Measurements from ENCODE around the gene SLC1A6. TPM values are rescaled to one million over a fixed set of nuclear protein-coding genes. Genes with fewer than 3 reads are reported as not detected.

Gene SLC1A6
- total and polyA plus RNA-seq, 2 of the 4 experiments (the other 2 are of a cell fraction), result not detected

DNA sequence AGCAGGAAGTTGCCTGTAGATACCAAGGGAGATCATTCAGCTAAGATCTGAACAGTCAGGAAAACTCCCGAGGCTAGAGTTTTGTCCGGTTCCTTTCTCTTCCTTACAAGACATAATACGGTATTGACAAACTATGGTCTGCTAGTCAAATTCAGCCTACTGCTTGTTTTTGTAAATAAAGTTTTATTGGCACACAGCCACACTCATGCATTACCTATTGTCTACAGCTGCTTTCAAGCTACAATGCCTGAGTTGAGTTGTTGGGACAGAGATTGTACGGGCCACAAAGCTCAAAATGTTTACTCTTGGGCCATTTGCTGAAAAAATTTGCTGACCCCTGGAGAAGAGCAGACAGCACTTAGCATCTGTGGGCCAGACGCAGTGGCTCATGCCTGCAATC, 2.5 kb downstream of the SLC1A6 start:
- Histone ChIP-seq H3K23ac (ENCODE audit: low read depth, low read length) (no peak overlapping the region), H3K14ac (replicated peaks; ENCODE audit: low read depth, low read length) (no peak overlapping the region), H4K20me1 (ENCODE audit: insufficient read depth, low read length) (no peaks in the 10 kb centered on the region), H2AFZ (replicated peaks; ENCODE audit: low read length, poor library complexity) (no peak overlapping the region), H3K4ac (ENCODE audit: low read depth, low read length) (no peak overlapping the region), H3K27me3 (ENCODE audit: control insufficient read depth, insufficient read depth, low read length) (no peaks in the 10 kb centered on the region; the same call in 1 of the 2 replicates), H3K79me1 (ENCODE audit: low read depth in 1 of 2, low read length in 2 of 2) (no peaks in the 10 kb centered on the region), H2AK5ac (ENCODE audit: low read depth, low read length) (no peak overlapping the region), H3K56ac (ENCODE audit: extremely low read depth, insufficient read depth, low read length) (no peak overlapping the region), H2BK120ac (ENCODE audit: low read depth, low read length) (no peak overlapping the region), H2BK20ac (ENCODE audit: low read depth, low read length) (no peak overlapping the region), H3K9ac (ENCODE audit: low read depth, low read length) (no peak overlapping the region), H2BK15ac (ENCODE audit: low read depth, low read length) (no peak overlapping the region), H3K18ac (ENCODE audit: low read depth, low read length) (no peak overlapping the region), H4K8ac (ENCODE audit: low read depth in 2 of 2, low read length in 2 of 2) (no peak overlapping the region), H2BK5ac (ENCODE audit: low read depth, low read length, poor library complexity, severe bottlenecking) (no peak overlapping the region), H3K27ac (ENCODE audit: insufficient read depth, low read length) (no peak overlapping the region), H3K36me3 (ENCODE audit: control insufficient read depth, insufficient read depth, low read length) (no peaks in the 10 kb centered on the region), H4K91ac (ENCODE audit: insufficient read depth, low read depth, low read length) (no peak overlapping the region), H3K4me2 (ENCODE audit: low read depth, low read length) (no peak overlapping the region), H3K4me1 (ENCODE audit: control insufficient read depth, insufficient read depth, low read length) (no peaks in the 10 kb centered on the region), H3K4me3 (ENCODE audit: insufficient read depth, low read depth, low read length) (no peak overlapping the region), H3K9me3 (ENCODE audit: control insufficient read depth, insufficient read depth, low read length) (peaks cover 5% of the 10 kb centered on the region; the same call in 1 of the 2 replicates), H2AK9ac (replicated peaks; ENCODE audit: low read depth, low read length, poor library complexity) (no peak overlapping the region), H4K5ac (ENCODE audit: low read depth, low read length) (no peak overlapping the region), H3K9me1 (ENCODE audit: insufficient read depth, low read length) (no peaks in the 10 kb centered on the region)
- ATAC-seq (ENCODE audit: low read depth), result no peak
- CTCF ChIA-PET, result no interaction called here
- no peak for DNase-seq
- BruUV-seq (replicated peaks), result no TSS peak
- dilution Hi-C loops (cut with HindIII; ENCODE audit: low sequenced_read_pairs, unreplicated experiment), result no loop called here
- WGBS, 2 experiments (ENCODE audit: extremely low coverage in 2 of 2, insufficient read length in 1 of 2), result 75% methylated on average over 2 of the region's 5 CpGs; no CpG with 5 or more reads in 1 of the 2 experiments
- intact Hi-C loops (cut with micrococcal nuclease), result no loop called here
- in situ Hi-C loops (cut with MboI; ENCODE audit: low sequenced_read_pairs), result no loop called here
- TF ChIP-seq CHD1 (IDR thresholded peaks at IDR 0.05; ENCODE audit: low read depth, low read length) (no peak), MAFK (IDR thresholded peaks at IDR 0.05; ENCODE audit: low read depth, low read length) (no peak), SMC3 (IDR thresholded peaks at IDR 0.05; ENCODE audit: low read depth, low read length) (no peak), RCOR1 (IDR thresholded peaks at IDR 0.05; ENCODE audit: insufficient replicate concordance, low read length) (no peak), RFX5 (IDR thresholded peaks at IDR 0.05; ENCODE audit: low read depth, low read length) (no peak), POLR2A (IDR thresholded peaks at IDR 0.05; ENCODE audit: low read depth, low read length) (no peak), CEBPB (IDR thresholded peaks at IDR 0.05; ENCODE audit: low read depth, low read length) (no peak), MXI1 (IDR thresholded peaks at IDR 0.05; ENCODE audit: borderline replicate concordance, low read depth, low read length) (no peak), FOS (IDR thresholded peaks at IDR 0.05; ENCODE audit: low read depth, low read length) (no peak)
- TF ChIP-seq, protein P1, sequence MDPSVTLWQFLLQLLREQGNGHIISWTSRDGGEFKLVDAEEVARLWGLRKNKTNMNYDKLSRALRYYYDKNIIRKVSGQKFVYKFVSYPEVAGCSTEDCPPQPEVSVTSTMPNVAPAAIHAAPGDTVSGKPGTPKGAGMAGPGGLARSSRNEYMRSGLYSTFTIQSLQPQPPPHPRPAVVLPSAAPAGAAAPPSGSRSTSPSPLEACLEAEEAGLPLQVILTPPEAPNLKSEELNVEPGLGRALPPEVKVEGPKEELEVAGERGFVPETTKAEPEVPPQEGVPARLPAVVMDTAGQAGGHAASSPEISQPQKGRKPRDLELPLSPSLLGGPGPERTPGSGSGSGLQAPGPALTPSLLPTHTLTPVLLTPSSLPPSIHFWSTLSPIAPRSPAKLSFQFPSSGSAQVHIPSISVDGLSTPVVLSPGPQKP (IDR thresholded peaks at IDR 0.05; ENCODE audit: borderline replicate concordance, low read depth, low read length), result no peak
- TF ChIP-seq, protein P2, sequence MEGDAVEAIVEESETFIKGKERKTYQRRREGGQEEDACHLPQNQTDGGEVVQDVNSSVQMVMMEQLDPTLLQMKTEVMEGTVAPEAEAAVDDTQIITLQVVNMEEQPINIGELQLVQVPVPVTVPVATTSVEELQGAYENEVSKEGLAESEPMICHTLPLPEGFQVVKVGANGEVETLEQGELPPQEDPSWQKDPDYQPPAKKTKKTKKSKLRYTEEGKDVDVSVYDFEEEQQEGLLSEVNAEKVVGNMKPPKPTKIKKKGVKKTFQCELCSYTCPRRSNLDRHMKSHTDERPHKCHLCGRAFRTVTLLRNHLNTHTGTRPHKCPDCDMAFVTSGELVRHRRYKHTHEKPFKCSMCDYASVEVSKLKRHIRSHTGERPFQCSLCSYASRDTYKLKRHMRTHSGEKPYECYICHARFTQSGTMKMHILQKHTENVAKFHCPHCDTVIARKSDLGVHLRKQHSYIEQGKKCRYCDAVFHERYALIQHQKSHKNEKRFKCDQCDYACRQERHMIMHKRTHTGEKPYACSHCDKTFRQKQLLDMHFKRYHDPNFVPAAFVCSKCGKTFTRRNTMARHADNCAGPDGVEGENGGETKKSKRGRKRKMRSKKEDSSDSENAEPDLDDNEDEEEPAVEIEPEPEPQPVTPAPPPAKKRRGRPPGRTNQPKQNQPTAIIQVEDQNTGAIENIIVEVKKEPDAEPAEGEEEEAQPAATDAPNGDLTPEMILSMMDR (conservative IDR thresholded peaks at IDR 0.05; ENCODE audit: low read depth, low read length), result no peak
- POLR2A ChIA-PET (ENCODE audit: unreplicated experiment), result no interaction called here
